GM18861 (cell line): ENCODE data around the gene ATF4.

Source experiments
- ATAC-seq: cut with Tn5 transposase; IDR thresholded peaks from one replicate; pipeline ENCODE4 v1.9.1; 2021; ENCODE audit not compliant: unreplicated experiment

ATF4 gene

GRCh38 chr22:39556970-39557841, 36.8 kb downstream of the ATF4 start:
- no peak for ATAC-seq

- no peak for ATAC-seq
These were observed 37.9 kb downstream of the ATF4 start for GRCh38 chr22:39558254-39558727.

- ATAC-seq: no peak
These were observed 38.6 kb downstream of the ATF4 start for GRCh38 chr22:39558950-39559349.

DNA sequence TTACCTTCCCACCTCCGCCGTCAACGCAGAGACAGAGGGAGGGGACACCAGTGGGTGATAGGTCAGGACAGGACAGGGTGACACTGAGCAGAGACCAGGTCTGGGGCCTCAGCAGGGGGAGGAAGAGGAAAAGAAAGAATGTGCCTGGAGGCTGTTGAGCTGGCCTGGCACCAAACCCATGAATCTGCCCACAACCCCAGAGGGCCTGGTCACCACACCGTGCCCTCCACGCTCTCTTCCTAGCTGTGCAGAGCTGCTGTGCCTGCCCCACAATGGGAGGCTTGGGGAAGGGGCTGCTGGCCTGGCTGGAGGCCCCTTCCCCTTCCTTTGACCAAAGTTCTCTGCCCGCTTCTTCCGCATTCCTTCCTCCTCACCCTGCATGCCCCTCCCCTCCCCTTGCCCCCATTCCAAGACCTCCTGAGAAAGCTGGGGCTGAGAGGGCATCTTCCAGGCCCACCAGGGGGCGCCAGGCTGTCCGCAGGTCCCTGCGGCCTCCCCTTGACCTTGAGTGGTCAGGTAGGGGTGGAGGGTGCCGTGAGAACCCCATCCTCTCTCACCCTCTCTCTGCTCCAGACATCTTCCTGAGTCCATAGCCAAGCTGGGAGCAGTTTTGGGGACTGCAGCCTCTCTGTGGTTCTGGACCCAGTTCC, 39.2 kb downstream of the ATF4 start:
- ATAC-seq: no peak

- no peak for ATAC-seq
These were observed 39.8 kb downstream of the ATF4 start for GRCh38 chr22:39560127-39560526.

- ATAC-seq: no peak
These were observed 42.6 kb downstream of the ATF4 start for GRCh38 chr22:39562839-39563489.

- ATAC-seq: no peak
These were observed 43.4 kb downstream of the ATF4 start for GRCh38 chr22:39563571-39564428.

GRCh38 chr22:39565414-39565944, 45.1 kb downstream of the ATF4 start:
- no peak for ATAC-seq

DNA sequence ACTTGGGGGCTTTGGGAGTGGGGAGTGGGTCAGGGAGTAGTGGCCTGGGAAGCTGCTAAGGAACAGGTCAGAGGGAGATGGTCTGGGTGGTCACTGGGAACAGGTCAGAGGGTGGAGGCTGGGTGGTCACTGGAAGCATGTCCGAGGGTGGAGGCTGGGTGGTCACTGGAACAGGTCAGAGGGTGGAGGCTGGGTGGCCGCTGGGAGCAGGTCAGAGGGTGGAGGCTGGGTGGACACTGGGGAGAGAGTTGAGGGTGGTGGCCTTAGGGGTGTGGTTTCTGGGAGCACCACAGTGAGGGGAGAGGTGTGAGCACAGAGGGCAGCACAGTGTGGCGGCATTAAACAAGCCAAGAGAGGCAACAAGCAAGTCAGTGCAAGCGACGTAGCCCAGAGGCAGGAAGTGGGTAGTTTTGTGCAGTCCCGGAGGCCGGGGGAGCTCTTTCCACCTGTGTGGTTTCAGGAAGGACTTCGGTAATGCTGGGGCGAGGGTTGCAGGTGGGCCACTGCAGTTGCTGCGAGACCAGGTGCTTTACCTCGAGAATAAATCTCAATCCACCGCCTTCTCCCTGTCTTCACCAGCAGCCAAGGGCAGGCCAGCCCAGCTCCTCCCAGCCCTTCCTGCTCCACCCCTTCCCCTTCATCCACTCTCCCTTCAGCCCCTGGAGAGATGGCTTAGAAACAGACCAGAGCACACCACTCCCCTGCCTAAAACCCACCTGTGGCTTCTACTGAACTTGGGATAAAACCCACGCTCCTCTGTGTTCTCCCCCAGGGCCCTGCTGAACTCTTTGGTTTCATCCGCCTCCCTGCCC, 47.0 kb downstream of the ATF4 start:
- ATAC-seq: no peak

GRCh38 chr22:39568278-39568981, 48.1 kb downstream of the ATF4 start:
- ATAC-seq: no peak

GRCh38 chr22:39569066-39569465, 48.7 kb downstream of the ATF4 start:
- ATAC-seq: no peak

- no peak for ATAC-seq
These were observed 49.9 kb downstream of the ATF4 start for GRCh38 chr22:39570226-39570625.

GRCh38 chr22:39570665-39571064, 50.3 kb downstream of the ATF4 start, which contains the start of gene CACNA1I:
Gene CACNA1I, plus strand, starts transcription at chr22:39570753. Its CDS starts 0 bp downstream, at chr22:39570753.
- no peak for ATAC-seq

GRCh38 chr22:39571538-39571937, 51.2 kb downstream of the ATF4 start:
- ATAC-seq: no peak
